HG03139 (cell line): ENCODE results near the gene PITPNB.

ENCODE experiments used
- ATAC-seq: cut with Tn5 transposase; IDR thresholded peaks from one replicate; pipeline ENCODE4 v1.9.1; 2021; ENCODE audit not compliant: unreplicated experiment

Gene PITPNB

GRCh38 chr22:27834364-27835185 lies 84.5 kb downstream of the PITPNB start:
- ATAC-seq = no peak

- no peak for ATAC-seq
Observed at GRCh38 chr22:27833803-27834202, 85.3 kb downstream of the PITPNB start.

GRCh38 chr22:27832606-27833005 lies 86.5 kb downstream of the PITPNB start:
- no peak for ATAC-seq

GRCh38 chr22:27829620-27830019 lies 89.4 kb downstream of the PITPNB start:
- ATAC-seq = no peak

- ATAC-seq = no peak
Observed at GRCh38 chr22:27827604-27828587, 91.2 kb downstream of the PITPNB start.

- ATAC-seq = no peak
Observed at GRCh38 chr22:27825174-27825573, 93.9 kb downstream of the PITPNB start.

- ATAC-seq = no peak
Observed at GRCh38 chr22:27823221-27823620, 95.8 kb downstream of the PITPNB start.

GRCh38 chr22:27820896-27821866 lies 97.9 kb downstream of the PITPNB start:
- no peak for ATAC-seq

GRCh38 chr22:27816552-27816951 lies 102.5 kb downstream of the PITPNB start:
- no peak for ATAC-seq

- ATAC-seq = no peak
Observed at GRCh38 chr22:27815826-27816530, 103.1 kb downstream of the PITPNB start.

- no peak for ATAC-seq
Observed at GRCh38 chr22:27814993-27815392, 104.1 kb downstream of the PITPNB start.

GRCh38 chr22:27811778-27812177 lies 107.3 kb downstream of the PITPNB start:
- ATAC-seq = no peak

- ATAC-seq = no peak
Observed at GRCh38 chr22:27810609-27811151, 108.4 kb downstream of the PITPNB start.

- no peak for ATAC-seq
Observed at GRCh38 chr22:27809700-27810608, 109.1 kb downstream of the PITPNB start.

- ATAC-seq = no peak
Observed at GRCh38 chr22:27809226-27809603, 109.8 kb downstream of the PITPNB start.

GRCh38 chr22:27808451-27809225 lies 110.4 kb downstream of the PITPNB start:
- no peak for ATAC-seq

GRCh38 chr22:27805841-27806240 lies 113.2 kb downstream of the PITPNB start:
- ATAC-seq = no peak
